ENCODE measurements around the gene ZNF18. TPM values are rescaled to one million over a fixed set of nuclear protein-coding genes. Genes with fewer than 3 reads are reported as not detected.

The ZNF18 gene
- total and polyA plus RNA-seq, 2 donors (not counting 3 experiments of a cell fraction or from before 2014, with no cell fraction given), result 2.3 to 5.8 TPM

- intact Hi-C loops (cut with micrococcal nuclease) (no loop called here), dilution Hi-C loops (cut with MboI; ENCODE audit: extremely low pct_ligation_motif_present, low sequenced_read_pairs) (no loop called here)
- Histone ChIP-seq H3K9me3 (replicated peaks; ENCODE audit: control insufficient read depth, insufficient read depth, low read length) (no peaks in the 10 kb centered on the region), H3K4me1 (ENCODE audit: control insufficient read depth, extremely low read depth, insufficient read depth, low read length) (no peaks in the 10 kb centered on the region), H3K36me3 (ENCODE audit: control insufficient read depth in 2 of 2, extremely low read depth in 1 of 2, insufficient read depth in 2 of 2, low read length in 2 of 2) (no peaks in the 10 kb centered on the region), H3K27me3 (ENCODE audit: control insufficient read depth in 2 of 2, insufficient read depth in 2 of 2, low read length in 2 of 2) (peaks cover 8 to 10% of the 10 kb centered on the region in 2 experiments), H3K9ac (replicated peaks; ENCODE audit: extremely low read depth, insufficient read depth, low read length) (no peak overlapping the region), H4K20me1 (replicated peaks; ENCODE audit: control insufficient read depth, extremely low read depth, insufficient read depth, low read length) (no peaks in the 10 kb centered on the region), H3K4me2 (ENCODE audit: insufficient read depth, low read length) (no peak overlapping the region), H3K4me3 (replicated peaks in 1 of 3; ENCODE audit: insufficient read depth in 1 of 3, low read depth in 1 of 3, low read length in 3 of 3) (no peak overlapping the region), H3K9me1 (replicated peaks; ENCODE audit: control insufficient read depth, extremely low read depth, insufficient read depth, low read length) (no peaks in the 10 kb centered on the region), H3K27ac (ENCODE audit: insufficient read depth, low read depth, low read length) (no peak overlapping the region), H2AFZ (ENCODE audit: low read depth, low read length) (no peak overlapping the region), H3K79me2 (ENCODE audit: control insufficient read depth, insufficient read depth, low read length) (no peaks in the 10 kb centered on the region)
- TF ChIP-seq JUN (IDR thresholded peaks at IDR 0.05; ENCODE audit: borderline replicate concordance, insufficient read depth, insufficient read length, low read depth) (no peak), POLR2A (IDR thresholded peaks at IDR 0.05; ENCODE audit: low read depth, low read length) (no peak), EZH2 (IDR thresholded peaks at IDR 0.05; ENCODE audit: borderline replicate concordance, low read depth, low read length, severe bottlenecking) (no peak), CTCF (IDR thresholded peaks at IDR 0.05; ENCODE audit: extremely low read depth in 1 of 2, insufficient read depth in 1 of 2, low read depth in 1 of 2, low read length in 2 of 2) (no peak), FOS (IDR thresholded peaks at IDR 0.05; ENCODE audit: borderline replicate concordance, insufficient read depth, low read length) (no peak), MYC (IDR thresholded peaks at IDR 0.05; ENCODE audit: low read depth, low read length) (no peak)
- ChIA-PET POLR2A (interaction anchor here (1.0 to 1.1 kb wide), 2 partner anchors 10 to 13 kb away, joined by 3 read pairs; partner anchors contain the start of genes MAP2K4 and ZNF18), CTCF (interaction anchor here (1.2 to 1.7 kb wide), 3 partner anchors 10 to 19 kb away, joined by 3 to 9 read pairs (median 3); partner anchors contain the start of gene ZNF18)
- no TSS peak for BruUV-seq (replicated peaks)
- FAIRE-seq (no peak), DNase-seq (ENCODE audit: low read depth, low spot score) (no peak)
Observed at GRCh38 chr17:12007466-12007865, 10.2 kb upstream of the ZNF18 start.

- intact Hi-C loops (cut with micrococcal nuclease), result no loop called here
- TF ChIP-seq GATA2 (IDR thresholded peaks at IDR 0.05; ENCODE audit: insufficient read depth, insufficient read length, low read depth, low read length) (no peak), CTCF (IDR thresholded peaks at IDR 0.05; ENCODE audit: extremely low read depth in 1 of 2, insufficient read depth in 1 of 2, low read depth in 1 of 2, low read length in 2 of 2) (no peak), FOS (IDR thresholded peaks at IDR 0.05; ENCODE audit: borderline replicate concordance, insufficient read depth, low read length) (no peak), MAX (IDR thresholded peaks at IDR 0.05; ENCODE audit: insufficient read depth, insufficient read length) (no peak), EZH2 (IDR thresholded peaks at IDR 0.05; ENCODE audit: borderline replicate concordance, low read depth, low read length, severe bottlenecking) (no peak), MYC (IDR thresholded peaks at IDR 0.05; ENCODE audit: low read depth, low read length) (no peak), POLR2AphosphoS5 (IDR thresholded peaks at IDR 0.05; ENCODE audit: insufficient read depth, low read depth, low read length) (no peak), JUN (IDR thresholded peaks at IDR 0.05; ENCODE audit: borderline replicate concordance, insufficient read depth, insufficient read length, low read depth) (no peak), POLR2A (IDR thresholded peaks at IDR 0.05; ENCODE audit: low read depth, low read length) (no peak)
- dilution Hi-C loops (cut with MboI; ENCODE audit: extremely low pct_ligation_motif_present, low sequenced_read_pairs), result no loop called here
- ChIA-PET POLR2A (no interaction called here), CTCF (interaction anchor here (0.8 kb wide), 1 partner anchor 21 kb away, joined by 3 read pairs; the partner anchor contains the start of gene MAP2K4)
- no peak for DNase-seq (ENCODE audit: low read depth, low spot score)
- H3K36me3 ChIP-seq (ENCODE audit: control insufficient read depth in 2 of 2, extremely low read depth in 1 of 2, insufficient read depth in 2 of 2, low read length in 2 of 2), result no peaks in the 10 kb centered on the region
- no TSS peak for BruUV-seq (replicated peaks)
- no peak overlapping the region for H3K27ac ChIP-seq (ENCODE audit: insufficient read depth, low read depth, low read length)
- H2AFZ ChIP-seq (ENCODE audit: low read depth, low read length), result no peak overlapping the region
- FAIRE-seq, result no peak
- H3K9me1 ChIP-seq (replicated peaks; ENCODE audit: control insufficient read depth, extremely low read depth, insufficient read depth, low read length), result no peaks in the 10 kb centered on the region
- H4K20me1 ChIP-seq (replicated peaks; ENCODE audit: control insufficient read depth, extremely low read depth, insufficient read depth, low read length), result no peaks in the 10 kb centered on the region
- H3K4me1 ChIP-seq (ENCODE audit: control insufficient read depth, extremely low read depth, insufficient read depth, low read length), result peaks cover 3% of the 10 kb centered on the region
- no peaks in the 10 kb centered on the region for H3K79me2 ChIP-seq (ENCODE audit: control insufficient read depth, insufficient read depth, low read length)
- H3K9ac ChIP-seq (replicated peaks; ENCODE audit: extremely low read depth, insufficient read depth, low read length), result no peak overlapping the region
- no peaks in the 10 kb centered on the region for H3K9me3 ChIP-seq (replicated peaks; ENCODE audit: control insufficient read depth, insufficient read depth, low read length)
- peaks cover 0 to 2% of the 10 kb centered on the region in 2 experiments for H3K27me3 ChIP-seq (ENCODE audit: control insufficient read depth in 2 of 2, insufficient read depth in 2 of 2, low read length in 2 of 2)
- H3K4me2 ChIP-seq (ENCODE audit: insufficient read depth, low read length), result no peak overlapping the region
- H3K4me3 ChIP-seq (replicated peaks in 1 of 3; ENCODE audit: insufficient read depth in 1 of 3, low read depth in 1 of 3, low read length in 3 of 3), result no peak overlapping the region
Observed at GRCh38 chr17:11999696-12000095, 2.4 kb upstream of the ZNF18 start.
